IMR-90 (cell line): ENCODE results near the gene IL16. TPM values are rescaled to one million over a fixed set of nuclear protein-coding genes. Genes with fewer than 3 reads are reported as not detected.

ENCODE experiments used
- ATAC-seq: fragments of 200-7000 bp; cut with Tn5 transposase; 2 replicates; pipeline ENCODE4 v1.9.1; 2020; ENCODE audit warnings: low read depth, mild to moderate bottlenecking, moderate library complexity
- BruUV-seq: library from RNA; stranded (reverse); fragments of 400-500 nt; replicated peaks from 2 replicates; lab custom pipeline; 2021; lab: Mats Ljungman, UMichigan
- CTCF ChIA-PET: fragments of 300-600 bp; formaldehyde crosslinking; extraction: SDS; loops from one replicate; lab custom pipeline; 2021; ENCODE audit warnings: antibody characterized with exemption; lab: Yijun Ruan, JAX
- POLR2A ChIA-PET: fragments of 300-600 bp; sonication (Branson Sonifier 250); formaldehyde crosslinking; loops from one replicate; lab custom pipeline; 2022; ENCODE audit warnings: antibody characterized with exemption; ENCODE audit not compliant: unreplicated experiment; lab: Charles Lee
- DNase-seq: peaks from one replicate; pipeline ENCODE4 v3.0.0; 2013
- H2AFZ ChIP-seq: replicated peaks from 2 replicates; pipeline ENCODE3; 2013; ENCODE audit warnings: low read length, mild to moderate bottlenecking; ENCODE audit not compliant: poor library complexity
- H2AK5ac ChIP-seq: 2 replicates; pipeline ENCODE4 v1.6.1; 2013; ENCODE audit warnings: low read depth, low read length, inconsistent platforms
- H2AK9ac ChIP-seq: replicated peaks from 2 replicates; pipeline ENCODE3; 2013; ENCODE audit warnings: mild to moderate bottlenecking, low read depth, low read length, moderate library complexity; ENCODE audit not compliant: poor library complexity
- H2BK120ac ChIP-seq: 2 replicates; pipeline ENCODE4 v1.6.1; 2013; ENCODE audit warnings: low read depth, low read length, inconsistent platforms
- H2BK15ac ChIP-seq: 3 replicates; pipeline ENCODE4 v1.6.1; 2013; ENCODE audit warnings: low read depth, low read length, inconsistent platforms
- H2BK20ac ChIP-seq: 2 replicates; pipeline ENCODE4 v1.6.1; 2013; ENCODE audit warnings: low read depth, mild to moderate bottlenecking, inconsistent platforms, low read length, moderate library complexity
- H2BK5ac ChIP-seq: 2 replicates; pipeline ENCODE4 v1.6.1; 2013; ENCODE audit warnings: mild to moderate bottlenecking, low read depth, low read length, inconsistent platforms; ENCODE audit not compliant: poor library complexity, severe bottlenecking
- H3K14ac ChIP-seq: replicated peaks from 2 replicates; pipeline ENCODE4 v1.6.1; 2013; ENCODE audit warnings: low read depth, low read length, inconsistent platforms
- H3K18ac ChIP-seq: 2 replicates; pipeline ENCODE4 v1.6.1; 2013; ENCODE audit warnings: low read depth, low read length, control low read depth
- H3K23ac ChIP-seq: 2 replicates; pipeline ENCODE4 v1.6.1; 2013; ENCODE audit warnings: low read depth, low read length, inconsistent platforms
- H3K27ac ChIP-seq: 2 replicates; pipeline ENCODE4 v1.5.1; 2013; ENCODE audit warnings: mild to moderate bottlenecking, control low read depth, low read length; ENCODE audit not compliant: insufficient read depth
- H3K27me3 ChIP-seq: 2 replicates; pipeline ENCODE4 v1.6.1; 2013; ENCODE audit warnings: low read length; ENCODE audit not compliant: control insufficient read depth, insufficient read depth
- H3K36me3 ChIP-seq: 2 replicates; pipeline ENCODE4 v1.6.1; 2013; ENCODE audit warnings: low read length, mixed read lengths; ENCODE audit not compliant: control insufficient read depth, insufficient read depth
- H3K4ac ChIP-seq: 2 replicates; pipeline ENCODE4 v1.6.1; 2013; ENCODE audit warnings: low read depth, low read length, inconsistent platforms
- H3K4me1 ChIP-seq: 2 replicates; pipeline ENCODE4 v1.6.1; 2013; ENCODE audit warnings: low read length, mixed read lengths; ENCODE audit not compliant: control insufficient read depth, insufficient read depth
- H3K4me2 ChIP-seq: 2 replicates; pipeline ENCODE4 v1.6.1; 2013; ENCODE audit warnings: low read depth, mild to moderate bottlenecking, control low read depth, low read length, moderate library complexity
- H3K4me3 ChIP-seq: 2 replicates; pipeline ENCODE4 v1.5.1; 2013; ENCODE audit warnings: low read depth, mild to moderate bottlenecking, control low read depth, low read length, moderate library complexity; ENCODE audit not compliant: insufficient read depth
- H3K56ac ChIP-seq: 2 replicates; pipeline ENCODE4 v1.6.1; 2013; ENCODE audit warnings: low read length, inconsistent platforms; ENCODE audit not compliant: insufficient read depth; ENCODE audit errors: extremely low read depth
- H3K79me1 ChIP-seq, 2 experiments: 2 replicates each; pipeline ENCODE4 v1.6.1; 2013; ENCODE audit warnings: low read length in 2 of 2, inconsistent platforms in 1 of 2, low read depth in 1 of 2
- H3K9ac ChIP-seq: 2 replicates; pipeline ENCODE4 v1.6.1; 2013; ENCODE audit warnings: low read depth, low read length, control low read depth
- H3K9me1 ChIP-seq: 2 replicates; pipeline ENCODE4 v1.6.1; 2013; ENCODE audit warnings: low read length, inconsistent platforms; ENCODE audit not compliant: insufficient read depth
- H3K9me3 ChIP-seq: 2 replicates; pipeline ENCODE4 v1.6.1; 2013; ENCODE audit warnings: low read length; ENCODE audit not compliant: control insufficient read depth, insufficient read depth
- H4K20me1 ChIP-seq: 2 replicates; pipeline ENCODE4 v1.6.1; 2013; ENCODE audit warnings: low read length, inconsistent platforms; ENCODE audit not compliant: insufficient read depth
- H4K5ac ChIP-seq: 2 replicates; pipeline ENCODE4 v1.6.1; 2013; ENCODE audit warnings: mild to moderate bottlenecking, low read depth, low read length, control low read depth
- H4K8ac ChIP-seq, 2 experiments: 2 replicates each; pipeline ENCODE4 v1.6.1; 2013; ENCODE audit warnings: low read depth in 2 of 2, low read length in 2 of 2, control low read depth in 1 of 2, inconsistent platforms in 1 of 2
- H4K91ac ChIP-seq: 2 replicates; pipeline ENCODE4 v1.6.1; 2013; ENCODE audit warnings: low read depth, low read length, inconsistent platforms; ENCODE audit not compliant: insufficient read depth
- BHLHE40 ChIP-seq: fragments of 150-350 bp; IDR thresholded peaks from 2 replicates; pipeline ENCODE4 v1.6.1; 2016; ENCODE audit warnings: mild to moderate bottlenecking, low read depth, low read length
- CHD1 ChIP-seq: IDR thresholded peaks from 2 replicates; pipeline ENCODE4 v1.6.1; 2012; ENCODE audit warnings: low read depth, low read length, improper control_type of control experiment
- FOS ChIP-seq: fragments of 150-350 bp; IDR thresholded peaks from 2 replicates; pipeline ENCODE4 v1.6.1; 2016; ENCODE audit warnings: low read depth, low read length
- MAFK ChIP-seq: IDR thresholded peaks from 2 replicates; pipeline ENCODE4 v1.6.1; 2012; ENCODE audit warnings: low read depth, low read length, improper control_type of control experiment
- MAZ ChIP-seq: IDR thresholded peaks from 2 replicates; pipeline ENCODE4 v1.6.1; 2012; ENCODE audit warnings: low read depth, mild to moderate bottlenecking, low read length, improper control_type of control experiment, moderate library complexity, borderline replicate concordance
- NFE2L2 ChIP-seq: fragments of 150-350 bp; IDR thresholded peaks from 2 replicates; pipeline ENCODE4 v1.6.1; 2016; ENCODE audit warnings: low read depth, mild to moderate bottlenecking, low read length
- USF2 ChIP-seq: fragments of 150-350 bp; IDR thresholded peaks from 2 replicates; pipeline ENCODE4 v1.6.1; 2017; ENCODE audit warnings: mild to moderate bottlenecking, antibody characterized with exemption, low read length, low read depth
- WGBS, 2 experiments: methylation state at CpG; one replicate each; pipeline versions ENCODE4 v1.1.5 to v1.1.7; 2013; ENCODE audit warnings: missing lambda C conversion rate in 2 of 2; ENCODE audit not compliant: insufficient read length in 1 of 2; ENCODE audit errors: extremely low coverage in 2 of 2; 5-methylcytosine and 5-hydroxymethylcytosine counted together
- dilution Hi-C: fragments of 300-500 bp; cut with HindIII; formaldehyde crosslinking; loops from one replicate; pipeline ENCODE4 v1.14.3; 2018; ENCODE audit warnings: low sequenced_read_pairs; ENCODE audit not compliant: unreplicated experiment
- in situ Hi-C: fragments of 300-500 bp; cut with MboI; formaldehyde crosslinking; loops from 3 replicates; pipeline ENCODE4 v1.14.3; 2019; ENCODE audit warnings: low sequenced_read_pairs, inconsistent platforms, mixed read lengths
- intact Hi-C: fragments of 100-400 bp; cut with micrococcal nuclease; formaldehyde crosslinking; loops from 2 replicates; pipeline ENCODE4 v1.10.0; 2022
- polyA plus RNA-seq, 3 experiments: library from polyadenylated mRNA; depleted of rRNA; stranded (reverse); fragments of >200 nt; gene quantifications; 2 replicates each; pipeline ENCODE4 v1.2.3, GENCODE V29; 2012; ENCODE audit warnings: low replicate concordance in 1 of 3
- total RNA-seq: library from RNA; depleted of rRNA; stranded (reverse); fragments of >200 nt; gene quantifications from 2 replicates; pipeline ENCODE4 v1.2.3, GENCODE V29; 2012
- TF ChIP-seq, protein P1 (sequence below): fragments of 150-350 bp; IDR thresholded peaks from 2 replicates; pipeline ENCODE4 v1.6.1; 2016; ENCODE audit warnings: low read depth, mild to moderate bottlenecking, low read length, moderate library complexity, borderline replicate concordance

IL16 gene
- total and polyA plus RNA-seq, 2 of the 4 experiments (the other 2 are of a cell fraction) = 0.18 to 0.27 TPM

GRCh38 chr15:81358248-81358647 is 161.6 kb downstream of the IL16 start:
- H3K4ac ChIP-seq = no peak overlapping the region
- H3K9me1 ChIP-seq = no peaks in the 10 kb centered on the region
- H3K4me1 ChIP-seq = no peaks in the 10 kb centered on the region
- ChIA-PET CTCF (interaction anchor here (0.9 kb wide), 1 partner anchor 10 kb away, joined by 3 read pairs; no protein-coding TSS in a partner anchor), POLR2A (no interaction called here)
- no peak overlapping the region for H4K5ac ChIP-seq
- H3K27ac ChIP-seq = no peak overlapping the region
- intact Hi-C loops = no loop called here
- TF ChIP-seq, protein P1, sequence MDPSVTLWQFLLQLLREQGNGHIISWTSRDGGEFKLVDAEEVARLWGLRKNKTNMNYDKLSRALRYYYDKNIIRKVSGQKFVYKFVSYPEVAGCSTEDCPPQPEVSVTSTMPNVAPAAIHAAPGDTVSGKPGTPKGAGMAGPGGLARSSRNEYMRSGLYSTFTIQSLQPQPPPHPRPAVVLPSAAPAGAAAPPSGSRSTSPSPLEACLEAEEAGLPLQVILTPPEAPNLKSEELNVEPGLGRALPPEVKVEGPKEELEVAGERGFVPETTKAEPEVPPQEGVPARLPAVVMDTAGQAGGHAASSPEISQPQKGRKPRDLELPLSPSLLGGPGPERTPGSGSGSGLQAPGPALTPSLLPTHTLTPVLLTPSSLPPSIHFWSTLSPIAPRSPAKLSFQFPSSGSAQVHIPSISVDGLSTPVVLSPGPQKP = no peak
- TF ChIP-seq NFE2L2 (no peak), MAZ (no peak), USF2 (no peak), MAFK (no peak), FOS (no peak), BHLHE40 (no peak), CHD1 (no peak)
- DNase-seq (no peak), ATAC-seq (no peak)
- H3K14ac ChIP-seq = no peak overlapping the region
- in situ Hi-C loops = no loop called here
- H3K36me3 ChIP-seq = no peaks in the 10 kb centered on the region
- H2BK120ac ChIP-seq = no peak overlapping the region
- H3K4me2 ChIP-seq = no peak overlapping the region
- BruUV-seq = no TSS peak
- no peak overlapping the region for H2AFZ ChIP-seq
- dilution Hi-C loops = no loop called here
- H3K9ac ChIP-seq = no peak overlapping the region
- no peak overlapping the region for H3K18ac ChIP-seq
- H3K27me3 ChIP-seq = no peaks in the 10 kb centered on the region; the same call in 1 of the 2 replicates
- 86% methylated on average over 1 of the region's 6 CpGs; no CpG with 5 or more reads in 1 of the 2 experiments for WGBS, 2 experiments
- no peak overlapping the region for H2AK9ac ChIP-seq
- no peaks in the 10 kb centered on the region; the same call in 1 of the 2 replicates for H3K9me3 ChIP-seq
- H2BK5ac ChIP-seq = no peak overlapping the region
- no peak overlapping the region for H4K91ac ChIP-seq
- no peak overlapping the region for H3K56ac ChIP-seq
- no peaks in the 10 kb centered on the region for H4K20me1 ChIP-seq
- no peak overlapping the region for H2AK5ac ChIP-seq
- H4K8ac ChIP-seq = no peak overlapping the region
- no peak overlapping the region for H2BK20ac ChIP-seq
- no peak overlapping the region for H3K23ac ChIP-seq
- H3K79me1 ChIP-seq = no peaks in the 10 kb centered on the region
- no peak overlapping the region for H2BK15ac ChIP-seq
- no peak overlapping the region for H3K4me3 ChIP-seq
